ENCODE data around the gene POLE. TPM values are rescaled to one million over a fixed set of nuclear protein-coding genes. Genes with fewer than 3 reads are reported as not detected.

The POLE gene
- total and polyA plus RNA-seq, 4 donors: 7.6 to 39.2 (median 19.7) TPM

GRCh38 chr12:132577191-132577920 lies 109.8 kb downstream of the POLE start:
- Histone ChIP-seq H3K9ac (ENCODE audit: low read depth in 1 of 2, low read length in 2 of 2) (no peak overlapping the region), H3K4me1 (ENCODE audit: control insufficient read depth in 4 of 4, insufficient read depth in 4 of 4, low read length in 3 of 4) (no peaks in the 10 kb centered on the region), H3K36me3 (ENCODE audit: control insufficient read depth in 4 of 4, insufficient read depth in 3 of 4, low read depth in 1 of 4, low read length in 3 of 4) (peaks cover 6 to 59% (median 11%) of the 10 kb centered on the region in 4 donors), H3K27ac (ENCODE audit: low read depth in 1 of 2, low read length in 2 of 2) (no peak overlapping the region), H3K4me3 (ENCODE audit: low read depth in 1 of 3, low read length in 3 of 3) (no peak overlapping the region), H3K27me3 (ENCODE audit: control insufficient read depth in 4 of 4, insufficient read depth in 4 of 4, low read length in 3 of 4) (no peaks in the 10 kb centered on the region), H3K9me3 (ENCODE audit: control insufficient read depth in 4 of 4, low read length in 3 of 4) (no peaks in the 10 kb centered on the region)
- TF ChIP-seq, protein P1, sequence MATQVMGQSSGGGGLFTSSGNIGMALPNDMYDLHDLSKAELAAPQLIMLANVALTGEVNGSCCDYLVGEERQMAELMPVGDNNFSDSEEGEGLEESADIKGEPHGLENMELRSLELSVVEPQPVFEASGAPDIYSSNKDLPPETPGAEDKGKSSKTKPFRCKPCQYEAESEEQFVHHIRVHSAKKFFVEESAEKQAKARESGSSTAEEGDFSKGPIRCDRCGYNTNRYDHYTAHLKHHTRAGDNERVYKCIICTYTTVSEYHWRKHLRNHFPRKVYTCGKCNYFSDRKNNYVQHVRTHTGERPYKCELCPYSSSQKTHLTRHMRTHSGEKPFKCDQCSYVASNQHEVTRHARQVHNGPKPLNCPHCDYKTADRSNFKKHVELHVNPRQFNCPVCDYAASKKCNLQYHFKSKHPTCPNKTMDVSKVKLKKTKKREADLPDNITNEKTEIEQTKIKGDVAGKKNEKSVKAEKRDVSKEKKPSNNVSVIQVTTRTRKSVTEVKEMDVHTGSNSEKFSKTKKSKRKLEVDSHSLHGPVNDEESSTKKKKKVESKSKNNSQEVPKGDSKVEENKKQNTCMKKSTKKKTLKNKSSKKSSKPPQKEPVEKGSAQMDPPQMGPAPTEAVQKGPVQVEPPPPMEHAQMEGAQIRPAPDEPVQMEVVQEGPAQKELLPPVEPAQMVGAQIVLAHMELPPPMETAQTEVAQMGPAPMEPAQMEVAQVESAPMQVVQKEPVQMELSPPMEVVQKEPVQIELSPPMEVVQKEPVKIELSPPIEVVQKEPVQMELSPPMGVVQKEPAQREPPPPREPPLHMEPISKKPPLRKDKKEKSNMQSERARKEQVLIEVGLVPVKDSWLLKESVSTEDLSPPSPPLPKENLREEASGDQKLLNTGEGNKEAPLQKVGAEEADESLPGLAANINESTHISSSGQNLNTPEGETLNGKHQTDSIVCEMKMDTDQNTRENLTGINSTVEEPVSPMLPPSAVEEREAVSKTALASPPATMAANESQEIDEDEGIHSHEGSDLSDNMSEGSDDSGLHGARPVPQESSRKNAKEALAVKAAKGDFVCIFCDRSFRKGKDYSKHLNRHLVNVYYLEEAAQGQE (IDR thresholded peaks at IDR 0.05): no peak
- no peak for TF ChIP-seq FOXA2 (IDR thresholded peaks at IDR 0.05)
- no peak for TF ChIP-seq RXRA (IDR thresholded peaks at IDR 0.05)
- TF ChIP-seq GABPA (IDR thresholded peaks at IDR 0.05 in 1 of 2, conservative IDR thresholded peaks at IDR 0.05 in 1 of 2): no peak
- TF ChIP-seq SP1 (IDR thresholded peaks at IDR 0.05): no peak
- TF ChIP-seq FOXA1 (IDR thresholded peaks at IDR 0.05): no peak
- no peak for TF ChIP-seq EGR1 (IDR thresholded peaks at IDR 0.05; ENCODE audit: low read depth in 2 of 2)
- TF ChIP-seq TAF1 (conservative IDR thresholded peaks at IDR 0.05): no peak
- TF ChIP-seq RAD21 (IDR thresholded peaks at IDR 0.05): no peak
- TF ChIP-seq, protein P2, sequence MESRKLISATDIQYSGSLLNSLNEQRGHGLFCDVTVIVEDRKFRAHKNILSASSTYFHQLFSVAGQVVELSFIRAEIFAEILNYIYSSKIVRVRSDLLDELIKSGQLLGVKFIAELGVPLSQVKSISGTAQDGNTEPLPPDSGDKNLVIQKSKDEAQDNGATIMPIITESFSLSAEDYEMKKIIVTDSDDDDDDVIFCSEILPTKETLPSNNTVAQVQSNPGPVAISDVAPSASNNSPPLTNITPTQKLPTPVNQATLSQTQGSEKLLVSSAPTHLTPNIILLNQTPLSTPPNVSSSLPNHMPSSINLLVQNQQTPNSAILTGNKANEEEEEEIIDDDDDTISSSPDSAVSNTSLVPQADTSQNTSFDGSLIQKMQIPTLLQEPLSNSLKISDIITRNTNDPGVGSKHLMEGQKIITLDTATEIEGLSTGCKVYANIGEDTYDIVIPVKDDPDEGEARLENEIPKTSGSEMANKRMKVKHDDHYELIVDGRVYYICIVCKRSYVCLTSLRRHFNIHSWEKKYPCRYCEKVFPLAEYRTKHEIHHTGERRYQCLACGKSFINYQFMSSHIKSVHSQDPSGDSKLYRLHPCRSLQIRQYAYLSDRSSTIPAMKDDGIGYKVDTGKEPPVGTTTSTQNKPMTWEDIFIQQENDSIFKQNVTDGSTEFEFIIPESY (IDR thresholded peaks at IDR 0.05): no peak
- DNase-seq (ENCODE audit: low spot score): no peak
- 94% methylated on average over 22 of the region's 22 CpGs for WGBS

- H3K4me1 ChIP-seq (ENCODE audit: control insufficient read depth in 4 of 4, insufficient read depth in 4 of 4, low read length in 3 of 4): no peaks in the 10 kb centered on the region
- WGBS: 98% methylated on average over 12 of the region's 12 CpGs
- no peaks in the 10 kb centered on the region for H3K9me3 ChIP-seq (ENCODE audit: control insufficient read depth in 4 of 4, low read length in 3 of 4)
- H3K4me3 ChIP-seq (ENCODE audit: low read depth in 1 of 3, low read length in 3 of 3): no peak overlapping the region
- no peak for DNase-seq (ENCODE audit: low spot score)
- no peaks in the 10 kb centered on the region for H3K27me3 ChIP-seq (ENCODE audit: control insufficient read depth in 4 of 4, insufficient read depth in 4 of 4, low read length in 3 of 4)
- no peak overlapping the region for H3K27ac ChIP-seq (ENCODE audit: low read depth in 1 of 2, low read length in 2 of 2)
- H3K9ac ChIP-seq (ENCODE audit: low read depth in 1 of 2, low read length in 2 of 2): no peak overlapping the region
- peaks cover 6 to 59% (median 11%) of the 10 kb centered on the region in 4 donors for H3K36me3 ChIP-seq (ENCODE audit: control insufficient read depth in 4 of 4, insufficient read depth in 3 of 4, low read depth in 1 of 4, low read length in 3 of 4)
- TF ChIP-seq RAD21 (IDR thresholded peaks at IDR 0.05) (no peak), FOXA2 (IDR thresholded peaks at IDR 0.05) (no peak), FOXA1 (IDR thresholded peaks at IDR 0.05) (no peak), SP1 (IDR thresholded peaks at IDR 0.05) (no peak), TAF1 (conservative IDR thresholded peaks at IDR 0.05) (no peak), JUND (IDR thresholded peaks at IDR 0.05) (no peak), GABPA (IDR thresholded peaks at IDR 0.05 in 1 of 2, conservative IDR thresholded peaks at IDR 0.05 in 1 of 2) (no peak), NR2F2 (IDR thresholded peaks at IDR 0.05) (no peak), HNF4A (conservative IDR thresholded peaks at IDR 0.05) (no peak), EGR1 (IDR thresholded peaks at IDR 0.05; ENCODE audit: low read depth in 2 of 2) (no peak), HNF4G (IDR thresholded peaks at IDR 0.05) (no peak), YY1 (IDR thresholded peaks at IDR 0.05) (no peak), RXRA (IDR thresholded peaks at IDR 0.05) (no peak)
- TF ChIP-seq, protein P3, sequence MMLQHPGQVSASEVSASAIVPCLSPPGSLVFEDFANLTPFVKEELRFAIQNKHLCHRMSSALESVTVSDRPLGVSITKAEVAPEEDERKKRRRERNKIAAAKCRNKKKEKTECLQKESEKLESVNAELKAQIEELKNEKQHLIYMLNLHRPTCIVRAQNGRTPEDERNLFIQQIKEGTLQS (IDR thresholded peaks at IDR 0.05): no peak
- TF ChIP-seq, protein P4, sequence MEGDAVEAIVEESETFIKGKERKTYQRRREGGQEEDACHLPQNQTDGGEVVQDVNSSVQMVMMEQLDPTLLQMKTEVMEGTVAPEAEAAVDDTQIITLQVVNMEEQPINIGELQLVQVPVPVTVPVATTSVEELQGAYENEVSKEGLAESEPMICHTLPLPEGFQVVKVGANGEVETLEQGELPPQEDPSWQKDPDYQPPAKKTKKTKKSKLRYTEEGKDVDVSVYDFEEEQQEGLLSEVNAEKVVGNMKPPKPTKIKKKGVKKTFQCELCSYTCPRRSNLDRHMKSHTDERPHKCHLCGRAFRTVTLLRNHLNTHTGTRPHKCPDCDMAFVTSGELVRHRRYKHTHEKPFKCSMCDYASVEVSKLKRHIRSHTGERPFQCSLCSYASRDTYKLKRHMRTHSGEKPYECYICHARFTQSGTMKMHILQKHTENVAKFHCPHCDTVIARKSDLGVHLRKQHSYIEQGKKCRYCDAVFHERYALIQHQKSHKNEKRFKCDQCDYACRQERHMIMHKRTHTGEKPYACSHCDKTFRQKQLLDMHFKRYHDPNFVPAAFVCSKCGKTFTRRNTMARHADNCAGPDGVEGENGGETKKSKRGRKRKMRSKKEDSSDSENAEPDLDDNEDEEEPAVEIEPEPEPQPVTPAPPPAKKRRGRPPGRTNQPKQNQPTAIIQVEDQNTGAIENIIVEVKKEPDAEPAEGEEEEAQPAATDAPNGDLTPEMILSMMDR (IDR thresholded peaks at IDR 0.05; ENCODE audit: low read depth, low read length, missing input control): no peak
- TF ChIP-seq, protein P1 (IDR thresholded peaks at IDR 0.05): no peak
- TF ChIP-seq, protein P2 (IDR thresholded peaks at IDR 0.05): no peak
Observed at GRCh38 chr12:132576701-132577100, 110.4 kb downstream of the POLE start.
